ENCODE results near the gene EZH1. TPM values are rescaled to one million over a fixed set of nuclear protein-coding genes. Genes with fewer than 3 reads are reported as not detected.
"Not testable (repeated sequence)": the region's sequence is repeated elsewhere in the genome, so short reads cannot be mapped to it uniquely, and the experiment has no call there.

Gene EZH1
- total RNA-seq, 1 donor from 2014 or later: 12.1 TPM

DNA sequence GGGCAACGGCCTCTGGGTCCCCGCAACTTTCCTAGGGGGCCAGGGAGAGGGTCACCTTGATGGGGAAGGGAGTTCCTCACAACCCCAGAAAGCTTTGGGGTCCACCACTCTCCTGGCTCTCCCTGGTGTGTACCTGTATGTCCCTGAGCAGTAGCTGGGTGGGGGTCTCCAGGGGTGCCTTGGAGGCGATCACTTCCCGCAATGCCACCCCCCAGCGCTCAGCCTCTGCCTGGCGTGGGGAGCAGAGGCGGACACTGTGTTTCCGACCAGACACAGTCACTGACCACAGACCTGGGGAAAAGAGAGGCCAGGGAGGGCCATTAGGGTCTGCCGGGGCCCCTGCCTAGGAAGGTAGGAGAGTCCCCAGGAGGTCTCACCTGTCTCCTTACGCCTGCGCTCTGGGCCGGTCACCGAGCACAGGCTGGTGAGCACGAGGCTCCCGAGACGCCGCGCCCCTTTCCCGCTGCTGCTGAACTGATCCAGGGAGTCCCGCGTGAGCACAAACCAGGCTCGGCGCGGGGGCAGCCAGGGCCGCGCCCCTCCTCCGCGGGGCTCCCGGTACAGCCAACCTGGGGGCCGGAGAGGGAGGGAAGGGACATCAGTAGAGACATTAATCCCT lies 71.5 kb downstream of the EZH1 start:
- ATAC-seq: no peak
- DNase-seq (ENCODE audit: low spot score): no peak

- DNase-seq (ENCODE audit: low spot score) (no peak), ATAC-seq (no peak)
Observed at GRCh38 chr17:42672038-42672437, 72.8 kb downstream of the EZH1 start.

DNA sequence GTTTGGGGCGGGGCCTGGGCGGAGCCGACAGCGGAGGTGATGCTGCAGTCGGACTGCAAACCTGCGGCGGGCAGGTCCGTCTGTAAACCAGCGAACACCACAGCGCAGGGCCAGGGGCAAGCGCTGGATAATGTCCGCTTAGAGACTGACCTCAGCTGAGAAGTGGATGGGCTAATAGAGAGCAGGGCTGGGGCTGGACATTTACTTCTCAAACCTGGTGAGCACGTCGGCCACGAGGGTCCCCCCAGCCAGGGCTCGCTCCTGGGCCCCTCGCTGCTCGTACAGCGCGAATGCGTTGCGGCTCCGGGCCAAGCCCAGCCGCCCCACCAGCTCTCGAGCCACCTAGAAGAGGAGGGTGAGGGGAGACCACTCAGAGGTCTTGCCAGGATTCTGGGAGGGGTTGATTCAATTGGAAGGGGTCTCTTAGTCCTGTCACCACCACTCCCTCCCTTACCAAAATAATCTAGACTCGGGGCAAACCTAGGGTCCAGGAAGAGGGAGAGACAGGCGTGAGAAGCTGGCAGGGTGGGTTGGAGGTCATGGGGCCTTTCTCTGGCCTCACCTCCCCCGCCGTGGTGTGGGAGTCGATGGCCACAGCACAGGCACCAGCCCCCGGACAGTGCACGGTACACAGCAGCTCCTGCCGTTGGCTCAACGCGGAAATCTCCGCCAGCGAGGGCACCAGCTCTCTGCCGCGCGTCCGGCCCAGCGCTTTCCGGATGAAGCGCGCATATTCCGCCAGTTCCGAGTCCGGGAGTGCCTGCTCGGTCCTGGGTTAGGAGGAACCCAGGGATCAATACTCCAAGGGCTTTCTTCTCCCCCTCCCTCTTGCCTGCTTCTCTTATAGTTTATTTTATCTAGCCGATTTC lies 73.8 kb downstream of the EZH1 start:
- no peak for DNase-seq (ENCODE audit: low spot score)
- no peak for ATAC-seq

GRCh38 chr17:42669977-42670788 lies 74.7 kb downstream of the EZH1 start:
- no peak for ATAC-seq

DNA sequence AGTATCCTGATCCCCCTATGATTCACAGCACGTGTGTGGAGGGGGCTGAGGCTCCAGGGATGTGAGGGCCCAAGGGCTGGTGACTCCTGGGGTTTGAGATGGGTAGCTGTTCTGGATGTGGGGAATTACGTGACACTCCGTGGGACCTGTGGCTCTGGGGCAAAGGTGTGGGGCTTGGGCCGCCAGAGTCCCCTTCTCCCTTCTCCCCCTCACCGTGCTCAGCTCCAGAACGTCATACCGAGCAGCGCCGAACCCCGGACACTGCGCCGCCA lies 75.2 kb downstream of the EZH1 start:
- no peak for DNase-seq (ENCODE audit: low spot score)
- ATAC-seq: no peak

More at GRCh38 chr17:42669977-42670788, 74.7 kb downstream of the EZH1 start:
- no peak for DNase-seq (ENCODE audit: low spot score)

- peak; percentile 12 for ATAC-seq
- DNase-seq (ENCODE audit: low spot score): no peak
Observed at GRCh38 chr17:42667088-42667951, 77.5 kb downstream of the EZH1 start.

DNA sequence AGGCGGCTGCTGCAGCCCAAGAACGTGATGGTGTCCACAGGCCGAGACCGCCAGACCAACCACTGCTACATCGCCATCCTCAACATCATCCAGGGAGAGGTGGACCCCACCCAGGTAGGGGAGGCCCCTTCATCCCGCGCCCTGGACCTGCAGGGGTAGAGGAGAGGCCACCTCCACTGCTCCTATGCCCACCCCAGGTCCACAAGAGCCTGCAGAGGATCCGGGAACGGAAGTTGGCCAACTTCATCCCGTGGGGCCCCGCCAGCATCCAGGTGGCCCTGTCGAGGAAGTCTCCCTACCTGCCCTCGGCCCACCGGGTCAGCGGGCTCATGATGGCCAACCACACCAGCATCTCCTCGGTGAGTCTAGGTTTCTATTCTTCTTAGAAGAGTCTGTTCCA lies 78.7 kb downstream of the EZH1 start:
- not testable (repeated sequence) for ATAC-seq; DNase-seq (ENCODE audit: low spot score)

GRCh38 chr17:42665581-42666001 lies 79.2 kb downstream of the EZH1 start:
- ATAC-seq (no peak), DNase-seq (ENCODE audit: low spot score) (no peak)

- DNase-seq (ENCODE audit: low spot score) (no peak), ATAC-seq (no peak)
Observed at GRCh38 chr17:42660692-42661345, 84.0 kb downstream of the EZH1 start.

GRCh38 chr17:42659932-42660274 lies 84.9 kb downstream of the EZH1 start:
- ATAC-seq: peak; percentile 57
- DNase-seq (ENCODE audit: low spot score): not testable (repeated sequence)

- DNase-seq (ENCODE audit: low spot score) (peak; percentile 91), ATAC-seq (peak; percentile 91)
Observed at GRCh38 chr17:42659079-42659931, 85.5 kb downstream of the EZH1 start, which contains the start of gene TUBG2. TUBG2 (plus strand) TSS chr17:42659284; CDS start chr17:42659504, 220 bp downstream.

DNA sequence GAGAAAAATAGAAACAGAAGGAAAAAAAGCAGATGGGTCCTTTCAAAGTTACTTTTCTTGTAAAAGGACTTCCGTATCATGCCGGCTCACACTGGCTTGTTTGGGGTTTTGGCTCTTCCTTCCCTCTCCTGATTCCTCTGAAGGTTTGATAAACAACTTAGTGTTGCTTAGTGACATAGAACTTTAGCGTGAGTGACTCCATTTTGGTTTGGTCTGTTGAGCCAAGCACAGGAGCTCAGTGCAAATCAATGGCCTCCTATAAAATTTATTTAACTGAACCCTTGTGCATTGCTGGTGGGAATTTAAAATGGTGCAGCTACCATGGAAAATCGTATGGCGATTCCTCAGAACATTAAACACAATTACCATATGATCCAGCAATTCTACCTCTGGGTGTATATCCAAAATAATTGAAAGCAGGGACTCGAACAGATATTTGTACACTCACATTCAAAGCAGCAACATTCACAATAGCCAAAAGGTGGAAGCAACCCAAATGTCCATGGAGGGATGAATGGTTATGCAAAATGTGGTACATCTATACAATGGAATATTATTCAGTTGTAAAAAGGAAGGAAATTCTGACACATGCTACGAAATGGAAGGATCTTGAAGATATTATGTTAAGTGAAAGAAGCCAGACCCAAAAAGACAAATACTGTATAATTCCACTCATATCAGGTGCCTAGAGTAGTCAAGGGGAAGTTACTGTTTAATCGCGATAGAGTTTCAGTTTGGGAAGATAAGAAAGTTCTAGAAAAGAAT lies 86.8 kb downstream of the EZH1 start:
- no peak for ATAC-seq
- DNase-seq (ENCODE audit: low spot score): no peak

DNA sequence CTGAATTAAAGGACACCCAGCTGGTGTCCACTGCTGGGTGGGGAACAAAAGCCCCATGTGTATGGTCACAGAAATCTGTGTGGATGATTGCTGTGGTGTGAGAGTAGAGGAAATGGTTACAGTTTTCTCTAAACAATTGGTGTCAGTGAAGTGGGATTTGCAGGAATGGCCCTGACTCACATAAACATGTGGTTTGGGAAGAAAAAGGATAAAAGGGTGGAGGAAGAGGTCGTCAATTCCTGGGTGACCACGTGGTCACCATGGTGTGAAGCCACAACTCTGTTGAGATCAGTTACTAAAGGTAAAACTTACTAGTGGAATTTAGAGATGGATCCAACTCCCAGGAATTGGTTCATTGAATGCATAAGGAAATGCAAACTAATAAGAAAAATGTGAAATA lies 89.3 kb downstream of the EZH1 start:
- ATAC-seq: no peak

GRCh38 chr17:42653179-42654124 lies 91.4 kb downstream of the EZH1 start:
- ATAC-seq (peak; percentile 61), DNase-seq (ENCODE audit: low spot score) (no peak)

More for the DNA sequence above, 89.3 kb downstream of the EZH1 start:
- DNase-seq (ENCODE audit: low spot score): no peak

GRCh38 chr17:42651392-42651791 lies 93.4 kb downstream of the EZH1 start:
- no peak for ATAC-seq
- no peak for DNase-seq (ENCODE audit: low spot score)
